ENCODE measurements around the gene JDP2.
"Not testable (repeated sequence)": the region's sequence is repeated elsewhere in the genome, so short reads cannot be mapped to it uniquely, and the experiment has no call there.

The JDP2 gene, protein sequence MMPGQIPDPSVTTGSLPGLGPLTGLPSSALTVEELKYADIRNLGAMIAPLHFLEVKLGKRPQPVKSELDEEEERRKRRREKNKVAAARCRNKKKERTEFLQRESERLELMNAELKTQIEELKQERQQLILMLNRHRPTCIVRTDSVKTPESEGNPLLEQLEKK

GRCh38 chr14:75427482-75428229, at the start of gene JDP2:
TSS of gene JDP2 (plus strand) at chr14:75428022. CDS start at chr14:75437921, 9,899 bp downstream.
- DNase-seq, result peak; percentile 29

DNA sequence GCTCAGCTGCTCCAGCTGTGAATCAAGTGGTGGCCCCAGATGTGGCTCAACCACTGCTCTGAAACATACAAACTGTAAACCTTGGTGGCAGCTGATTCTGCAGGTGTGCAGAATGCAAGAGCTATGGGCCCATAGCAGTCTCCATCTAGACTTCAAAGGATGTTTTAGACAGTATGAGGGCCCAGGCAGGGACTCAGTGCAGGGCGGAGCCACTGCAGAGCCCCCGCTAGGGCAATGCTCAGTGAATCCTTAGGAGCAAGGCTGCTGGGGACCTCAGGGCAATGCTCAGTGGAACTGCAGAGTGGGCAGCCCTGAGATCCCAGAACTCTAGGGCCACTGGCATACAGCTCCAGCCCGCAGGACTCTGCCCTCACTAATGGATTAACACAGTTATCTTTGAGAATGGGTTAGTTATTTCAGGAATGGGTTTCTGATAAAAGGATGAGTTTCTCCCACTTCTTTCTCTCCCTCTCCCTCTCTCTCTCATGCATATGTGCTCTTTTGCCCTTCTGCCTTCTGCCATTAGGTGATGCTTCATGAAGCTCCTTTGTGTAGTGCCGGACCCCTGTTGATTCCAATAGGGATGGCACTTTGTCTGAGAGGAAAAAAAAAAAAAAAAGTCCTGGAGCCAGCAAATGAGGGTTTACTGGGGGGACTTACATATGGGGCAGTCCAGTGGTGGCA, 48.4 kb upstream of the JDP2 start:
- DNase-seq, result no peak

DNA sequence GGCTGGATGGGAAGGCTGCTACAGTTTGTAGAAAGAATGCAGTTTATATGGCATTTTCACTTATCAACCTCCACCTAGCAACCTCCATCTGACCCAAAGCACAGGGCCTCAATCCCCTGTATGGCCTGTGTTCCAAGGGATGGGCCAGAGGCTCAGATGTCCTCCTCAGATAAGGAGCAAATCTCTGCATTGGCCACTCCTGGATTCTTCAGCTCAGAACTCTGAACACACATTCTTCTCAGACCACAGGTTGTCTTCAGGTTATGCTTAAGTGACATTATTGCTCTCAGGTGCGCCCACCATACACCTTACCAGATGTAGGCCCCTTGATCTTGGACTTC, 47.9 kb upstream of the JDP2 start:
- DNase-seq, result no peak

- no peak for DNase-seq
These were observed 47.2 kb upstream of the JDP2 start for GRCh38 chr14:75380656-75381055.

GRCh38 chr14:75381642-75382041, 46.2 kb upstream of the JDP2 start:
- DNase-seq, result no peak

DNA sequence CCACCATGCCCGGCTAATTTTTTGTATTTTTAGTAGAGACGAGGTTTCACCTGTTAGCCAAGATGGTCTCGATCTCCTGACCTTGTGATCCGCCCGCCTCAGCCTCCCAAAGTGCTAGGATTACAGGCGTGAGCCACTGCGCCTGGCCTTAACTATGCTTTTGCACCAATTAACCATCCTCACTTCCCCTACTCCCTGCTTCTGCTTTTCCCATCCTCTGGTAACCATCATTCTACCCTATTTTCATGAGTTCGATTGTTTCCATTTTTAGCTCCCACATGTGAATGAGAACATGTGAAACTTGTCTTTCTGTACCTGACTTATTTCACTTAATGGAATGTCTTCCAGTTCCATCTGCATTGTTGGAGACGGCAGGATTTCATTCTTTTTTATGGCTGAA, 44.6 kb upstream of the JDP2 start:
- not testable (repeated sequence) for DNase-seq

GRCh38 chr14:75383721-75384120, 44.1 kb upstream of the JDP2 start:
- DNase-seq, result no peak

GRCh38 chr14:75389679-75390078, 38.1 kb upstream of the JDP2 start:
- no peak for DNase-seq

GRCh38 chr14:75390183-75390582, 37.6 kb upstream of the JDP2 start:
- DNase-seq, result no peak

- no peak for DNase-seq
These were observed 35.9 kb upstream of the JDP2 start for GRCh38 chr14:75391953-75392352.

GRCh38 chr14:75392686-75393641, 34.9 kb upstream of the JDP2 start:
- no peak for DNase-seq

- DNase-seq, result no peak
These were observed 34.0 kb upstream of the JDP2 start for GRCh38 chr14:75393794-75394193.

- no peak for DNase-seq
These were observed 32.0 kb upstream of the JDP2 start for GRCh38 chr14:75395862-75396261.

DNA sequence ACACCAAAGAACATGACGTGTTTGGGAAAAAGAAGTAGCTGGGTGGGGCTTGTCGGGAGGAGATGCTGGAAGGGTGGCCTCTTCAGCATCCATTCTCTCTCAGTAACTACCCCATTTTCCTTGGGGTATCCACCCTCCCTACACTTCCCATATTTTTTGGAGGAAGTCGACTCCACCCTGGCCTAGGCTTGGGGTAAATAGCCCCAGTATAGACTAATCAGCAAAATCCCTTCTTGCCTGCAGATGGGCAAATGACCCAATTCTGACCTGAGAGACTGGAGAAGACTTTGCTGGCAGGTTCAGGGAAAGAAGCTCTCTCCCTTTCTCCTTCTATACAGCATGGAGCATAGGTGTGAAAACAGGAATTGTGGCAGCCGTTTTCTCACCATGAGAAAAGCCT, 28.5 kb upstream of the JDP2 start:
- no peak for DNase-seq

DNA sequence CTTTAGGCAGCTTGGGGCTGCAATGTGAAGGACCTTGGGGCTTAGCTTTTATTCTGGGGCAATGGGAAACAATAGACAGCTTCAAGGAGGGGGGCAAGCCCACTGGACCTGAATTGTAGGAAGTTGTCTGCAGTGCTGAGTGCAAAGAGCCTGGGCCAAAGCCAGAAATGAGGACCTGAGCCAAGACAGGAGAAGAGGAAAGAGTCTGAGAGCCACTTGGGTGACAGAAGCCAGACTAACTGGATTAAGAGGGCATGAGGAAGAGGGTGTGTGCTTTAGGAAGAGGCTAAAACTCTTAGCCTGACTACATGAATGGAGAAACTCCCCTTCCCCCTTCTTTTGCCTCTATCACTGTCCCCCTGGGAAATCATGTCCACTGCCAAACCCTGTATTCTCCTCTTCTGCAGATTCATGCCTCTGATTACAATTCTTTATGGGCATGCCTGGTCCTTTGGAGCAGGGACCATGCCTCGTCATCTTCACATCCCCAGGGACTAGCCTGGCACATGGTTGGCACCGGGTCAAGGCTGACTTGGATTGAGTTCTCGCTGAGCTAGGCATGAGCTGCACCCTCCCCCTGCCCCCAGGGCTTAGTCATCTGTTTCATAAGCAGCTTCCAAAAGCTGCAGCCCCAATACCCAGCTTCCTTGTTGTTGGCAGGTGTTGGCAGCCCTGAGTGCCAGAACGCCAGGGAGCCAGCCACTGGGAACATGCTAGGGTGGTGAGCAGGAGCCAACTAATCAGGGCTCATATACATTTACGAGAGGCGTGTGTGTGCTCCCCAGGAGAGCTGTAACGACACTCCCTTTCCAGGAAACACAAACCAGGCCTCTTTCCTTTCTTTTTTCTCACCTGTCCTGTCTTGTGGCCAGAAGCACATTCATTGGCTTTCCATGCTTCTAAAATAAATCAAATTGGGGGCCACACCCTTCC, 27.7 kb upstream of the JDP2 start:
- DNase-seq, result peak; percentile 9

GRCh38 chr14:75401361-75401760, 26.5 kb upstream of the JDP2 start:
- no peak for DNase-seq

DNA sequence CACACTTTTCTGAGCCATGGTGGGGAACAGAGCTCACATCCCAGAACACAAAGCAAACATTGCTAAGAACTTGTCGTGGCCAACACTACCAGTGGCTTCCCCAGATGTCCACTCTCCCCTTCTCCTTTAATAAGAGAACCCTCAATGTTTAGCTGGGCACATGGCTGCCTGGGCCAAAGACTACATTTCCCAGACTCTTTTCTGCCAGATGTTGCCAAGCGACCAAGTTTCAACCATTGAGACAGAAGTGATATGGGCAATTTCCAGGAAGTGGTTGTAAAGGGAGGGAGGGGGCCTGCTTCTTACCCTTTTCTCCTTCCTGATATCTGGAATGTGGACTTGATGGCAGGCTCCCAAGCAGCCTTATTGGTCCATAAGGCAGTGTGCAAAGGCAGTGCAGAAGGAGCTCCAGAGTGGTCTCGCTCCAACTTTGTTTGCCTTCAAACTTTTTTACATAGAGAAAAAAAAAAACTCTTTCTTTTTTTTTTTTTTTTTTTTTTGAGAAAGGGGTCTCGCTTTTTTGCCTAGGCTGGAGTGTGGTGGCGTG, 24.9 kb upstream of the JDP2 start:
- peak; percentile 4 for DNase-seq

GRCh38 chr14:75404847-75405246, 23.0 kb upstream of the JDP2 start:
- no peak for DNase-seq

DNA sequence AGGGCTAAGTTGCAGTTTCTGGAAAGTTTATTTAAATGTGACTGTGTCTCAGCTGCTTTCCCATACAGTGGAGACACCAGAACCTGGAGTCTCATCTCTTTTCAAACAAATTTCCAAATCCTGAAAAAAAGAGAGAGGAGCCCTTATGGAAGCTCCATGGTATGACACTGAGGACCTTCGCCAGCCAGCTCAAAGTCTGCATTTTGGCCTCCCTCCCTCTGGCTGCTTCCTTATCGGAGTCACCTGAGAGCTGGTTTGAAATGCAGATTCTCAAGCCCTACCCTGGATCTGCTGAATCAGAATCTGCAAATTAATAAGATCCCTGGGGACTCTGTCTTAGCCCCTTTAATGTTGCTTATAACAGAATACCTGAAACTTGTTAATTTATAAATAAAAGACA, 21.7 kb upstream of the JDP2 start:
- DNase-seq, result no peak

DNA sequence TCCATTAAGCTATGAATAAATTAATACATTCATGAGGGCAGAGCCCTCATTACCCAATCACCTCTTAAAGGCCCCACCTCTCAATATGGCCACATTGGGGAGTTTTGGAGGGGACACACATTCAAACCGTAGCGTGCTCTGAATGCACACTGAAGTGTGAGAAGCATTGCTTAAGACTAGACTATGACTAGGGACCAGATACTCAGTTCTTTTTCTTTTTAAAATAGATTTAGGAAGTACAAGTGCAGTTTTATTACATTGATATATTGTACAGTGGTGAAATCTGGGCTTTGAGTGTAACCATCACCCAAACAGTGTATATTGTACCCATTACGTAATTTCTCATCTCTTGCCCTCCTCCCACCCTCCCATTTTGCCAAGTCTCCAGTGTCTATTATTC, 21.0 kb upstream of the JDP2 start:
- DNase-seq, result no peak

GRCh38 chr14:75409316-75410205, 18.3 kb upstream of the JDP2 start:
- no peak for DNase-seq
